Loucy (cell line): ENCODE data around the gene ALPK3.

Experiments
- CTCF ChIP-seq: fragments of 200-600 bp; sonication (generic); conservative IDR thresholded peaks from 2 replicates; pipeline ENCODE4 v1.5.1; 2014; ENCODE audit warnings: mild to moderate bottlenecking, antibody characterized with exemption, low read length
- EZH2phosphoT487 ChIP-seq: fragments of 200-600 bp; IDR thresholded peaks from 2 replicates; pipeline ENCODE4 v1.6.1; 2018; ENCODE audit warnings: antibody characterized with exemption, mild to moderate bottlenecking, moderate library complexity, borderline replicate concordance

- no peak for TF ChIP-seq CTCF
- no peak for TF ChIP-seq EZH2phosphoT487
Observed at GRCh38 chr15:84914909-84915605, 97.9 kb downstream of the ALPK3 start.
